ENCODE data around the gene ALB.

The ALB gene

GRCh38 chr4:73436674-73437557, 32.8 kb downstream of the ALB start:
- Histone ChIP-seq H3K9me3 (ENCODE audit: low read length) (no peaks in the 10 kb centered on the region), H4K20me1 (ENCODE audit: insufficient read depth, low read length) (no peaks in the 10 kb centered on the region), H3F3A (ENCODE audit: insufficient read depth, low read length) (no peaks in the 10 kb centered on the region), H3K4me3 (ENCODE audit: low read depth, low read length, poor library complexity, severe bottlenecking) (no peak overlapping the region), H3K4me1 (ENCODE audit: insufficient read depth, low read length, severe bottlenecking) (no peaks in the 10 kb centered on the region), H2AFZ (ENCODE audit: low read length) (no peak overlapping the region), H3K27me3 (ENCODE audit: insufficient read depth, low read length) (no peaks in the 10 kb centered on the region), H3K9ac (ENCODE audit: low read length) (no peak overlapping the region), H3K36me3 (ENCODE audit: insufficient read depth, low read length) (no peaks in the 10 kb centered on the region), H3K27ac (ENCODE audit: low read depth, low read length, poor library complexity, severe bottlenecking) (no peak overlapping the region), H3K4me2 (ENCODE audit: low read length) (no peak overlapping the region), H3K9me2 (ENCODE audit: low read depth, low read length) (no peaks in the 10 kb centered on the region), H3K79me2 (ENCODE audit: insufficient read depth, low read length) (no peaks in the 10 kb centered on the region)
- TF ChIP-seq EZH2 (IDR thresholded peaks at IDR 0.05; ENCODE audit: borderline replicate concordance, low read length) (no peak), CTCF (IDR thresholded peaks at IDR 0.05; ENCODE audit: low read length) (no peak)

GRCh38 chr4:73437558-73437956, 33.5 kb downstream of the ALB start:
- H3K27me3 ChIP-seq (ENCODE audit: insufficient read depth, low read length): no peaks in the 10 kb centered on the region
- no peaks in the 10 kb centered on the region for H3K9me2 ChIP-seq (ENCODE audit: low read depth, low read length)
- H3K36me3 ChIP-seq (ENCODE audit: insufficient read depth, low read length): no peaks in the 10 kb centered on the region
- no peak overlapping the region for H3K27ac ChIP-seq (ENCODE audit: low read depth, low read length, poor library complexity, severe bottlenecking)
- no peaks in the 10 kb centered on the region for H3K9me3 ChIP-seq (ENCODE audit: low read length)
- no peak overlapping the region for H2AFZ ChIP-seq (ENCODE audit: low read length)
- no peaks in the 10 kb centered on the region for H3F3A ChIP-seq (ENCODE audit: insufficient read depth, low read length)
- H3K4me3 ChIP-seq (ENCODE audit: low read depth, low read length, poor library complexity, severe bottlenecking): no peak overlapping the region
- H3K4me1 ChIP-seq (ENCODE audit: insufficient read depth, low read length, severe bottlenecking): no peaks in the 10 kb centered on the region
- H3K4me2 ChIP-seq (ENCODE audit: low read length): no peak overlapping the region
- H4K20me1 ChIP-seq (ENCODE audit: insufficient read depth, low read length): no peaks in the 10 kb centered on the region
- TF ChIP-seq CTCF (IDR thresholded peaks at IDR 0.05; ENCODE audit: low read length) (no peak), EZH2 (IDR thresholded peaks at IDR 0.05; ENCODE audit: borderline replicate concordance, low read length) (no peak)
- no peak overlapping the region for H3K9ac ChIP-seq (ENCODE audit: low read length)
- H3K79me2 ChIP-seq (ENCODE audit: insufficient read depth, low read length): no peaks in the 10 kb centered on the region

GRCh38 chr4:73438048-73438447, 34.0 kb downstream of the ALB start:
- H4K20me1 ChIP-seq (ENCODE audit: insufficient read depth, low read length): no peaks in the 10 kb centered on the region
- no peak overlapping the region for H3K27ac ChIP-seq (ENCODE audit: low read depth, low read length, poor library complexity, severe bottlenecking)
- H3K9ac ChIP-seq (ENCODE audit: low read length): no peak overlapping the region
- H3K4me1 ChIP-seq (ENCODE audit: insufficient read depth, low read length, severe bottlenecking): no peaks in the 10 kb centered on the region
- no peak overlapping the region for H3K4me2 ChIP-seq (ENCODE audit: low read length)
- H3K36me3 ChIP-seq (ENCODE audit: insufficient read depth, low read length): no peaks in the 10 kb centered on the region
- H3K79me2 ChIP-seq (ENCODE audit: insufficient read depth, low read length): no peaks in the 10 kb centered on the region
- H3K4me3 ChIP-seq (ENCODE audit: low read depth, low read length, poor library complexity, severe bottlenecking): no peak overlapping the region
- H3K27me3 ChIP-seq (ENCODE audit: insufficient read depth, low read length): no peaks in the 10 kb centered on the region
- no peaks in the 10 kb centered on the region for H3K9me3 ChIP-seq (ENCODE audit: low read length)
- no peak overlapping the region for H2AFZ ChIP-seq (ENCODE audit: low read length)
- H3K9me2 ChIP-seq (ENCODE audit: low read depth, low read length): no peaks in the 10 kb centered on the region
- no peaks in the 10 kb centered on the region for H3F3A ChIP-seq (ENCODE audit: insufficient read depth, low read length)
- TF ChIP-seq EZH2 (IDR thresholded peaks at IDR 0.05; ENCODE audit: borderline replicate concordance, low read length) (no peak), CTCF (IDR thresholded peaks at IDR 0.05; ENCODE audit: low read length) (no peak)
